GM18508 (cell line): ENCODE data around the gene BEGAIN.

Experiments
- ATAC-seq: cut with Tn5 transposase; IDR thresholded peaks from one replicate; pipeline ENCODE4 v1.9.1; 2021; ENCODE audit warnings: moderate number of reproducible peaks; ENCODE audit not compliant: insufficient read depth, unreplicated experiment

The BEGAIN gene

GRCh38 chr14:100540926-100541620 is 46.1 kb downstream of the BEGAIN start:
- ATAC-seq: no peak

GRCh38 chr14:100540141-100540925 is 46.9 kb downstream of the BEGAIN start:
- ATAC-seq: no peak

DNA sequence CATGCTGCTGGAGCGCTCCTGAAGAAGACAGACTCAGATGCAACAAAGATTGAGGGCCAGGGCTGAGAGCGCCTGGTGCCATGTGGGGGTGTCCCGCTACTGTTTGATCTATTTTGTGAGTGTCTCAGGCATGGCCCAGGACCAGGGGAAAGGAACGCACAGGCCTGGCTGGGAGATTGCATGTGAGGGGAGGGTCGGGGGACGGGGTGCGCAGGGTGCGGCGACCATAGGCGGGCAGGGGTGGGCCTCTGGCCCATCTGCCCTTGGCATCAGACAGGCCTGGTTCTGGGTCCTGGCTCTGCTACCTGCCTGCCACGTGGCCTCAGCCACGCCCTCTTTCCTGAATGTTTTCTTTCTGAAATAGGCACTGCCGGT is 47.5 kb downstream of the BEGAIN start:
- ATAC-seq: no peak

GRCh38 chr14:100539003-100539660 is 48.1 kb downstream of the BEGAIN start:
- no peak for ATAC-seq

DNA sequence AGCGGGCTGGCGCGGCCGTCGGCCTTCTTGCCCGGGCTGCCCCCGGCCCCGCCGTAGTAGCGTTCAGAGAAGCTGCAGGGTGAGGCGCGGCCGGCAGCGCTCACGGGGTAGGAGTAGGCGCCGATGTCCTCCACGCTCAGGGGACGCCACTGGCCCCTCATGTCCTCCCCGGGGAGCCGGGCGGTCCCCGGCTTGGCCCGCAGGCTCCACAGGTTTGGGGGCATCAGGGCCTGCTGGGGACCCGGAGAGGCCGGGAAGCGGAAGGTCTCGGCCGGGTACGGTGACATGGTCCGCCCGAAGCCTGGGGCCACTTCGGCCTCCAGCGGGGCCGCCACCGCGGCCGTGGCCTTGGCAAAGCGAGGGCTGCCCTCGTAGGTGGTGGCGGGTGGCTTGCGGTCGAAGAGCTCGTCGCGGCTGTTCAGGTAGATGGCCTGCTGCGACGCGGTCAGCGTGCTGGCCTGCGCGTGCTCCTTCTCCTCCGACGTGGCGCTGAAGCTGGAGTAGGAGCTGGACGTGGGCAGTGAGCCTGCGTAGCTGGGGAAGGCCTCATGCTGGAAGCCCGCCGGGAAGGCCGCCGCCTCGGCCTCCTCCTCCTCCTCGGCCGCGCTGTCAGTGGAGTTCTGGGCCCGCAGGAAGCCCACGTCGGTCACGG is 48.7 kb downstream of the BEGAIN start:
- ATAC-seq: no peak

- no peak for ATAC-seq
These were observed 49.5 kb downstream of the BEGAIN start for GRCh38 chr14:100537446-100538350.

GRCh38 chr14:100536721-100537445 is 50.3 kb downstream of the BEGAIN start:
- ATAC-seq: no peak

DNA sequence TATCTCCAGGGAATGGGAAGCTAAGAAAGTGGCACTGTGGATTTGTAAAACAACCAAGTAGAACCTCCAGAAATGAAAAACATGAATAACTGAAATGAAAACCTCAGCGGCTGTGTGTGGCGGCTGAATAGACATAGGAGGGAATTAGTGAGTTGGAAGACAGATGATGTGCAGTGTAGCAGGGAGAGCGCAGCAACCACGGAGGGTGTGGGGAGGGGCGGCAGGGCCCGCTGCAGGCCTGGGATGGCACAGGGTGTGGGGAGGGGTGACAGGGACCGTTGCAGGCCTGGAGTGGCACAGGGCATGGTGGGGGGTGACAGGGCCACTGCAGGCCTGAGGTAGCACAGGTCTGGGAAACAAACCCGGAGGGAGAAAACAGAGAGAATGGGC is 51.1 kb downstream of the BEGAIN start:
- no peak for ATAC-seq

GRCh38 chr14:100535287-100536120 is 51.7 kb downstream of the BEGAIN start:
- ATAC-seq: no peak

- no peak for ATAC-seq
These were observed 52.5 kb downstream of the BEGAIN start for GRCh38 chr14:100534528-100535286.

DNA sequence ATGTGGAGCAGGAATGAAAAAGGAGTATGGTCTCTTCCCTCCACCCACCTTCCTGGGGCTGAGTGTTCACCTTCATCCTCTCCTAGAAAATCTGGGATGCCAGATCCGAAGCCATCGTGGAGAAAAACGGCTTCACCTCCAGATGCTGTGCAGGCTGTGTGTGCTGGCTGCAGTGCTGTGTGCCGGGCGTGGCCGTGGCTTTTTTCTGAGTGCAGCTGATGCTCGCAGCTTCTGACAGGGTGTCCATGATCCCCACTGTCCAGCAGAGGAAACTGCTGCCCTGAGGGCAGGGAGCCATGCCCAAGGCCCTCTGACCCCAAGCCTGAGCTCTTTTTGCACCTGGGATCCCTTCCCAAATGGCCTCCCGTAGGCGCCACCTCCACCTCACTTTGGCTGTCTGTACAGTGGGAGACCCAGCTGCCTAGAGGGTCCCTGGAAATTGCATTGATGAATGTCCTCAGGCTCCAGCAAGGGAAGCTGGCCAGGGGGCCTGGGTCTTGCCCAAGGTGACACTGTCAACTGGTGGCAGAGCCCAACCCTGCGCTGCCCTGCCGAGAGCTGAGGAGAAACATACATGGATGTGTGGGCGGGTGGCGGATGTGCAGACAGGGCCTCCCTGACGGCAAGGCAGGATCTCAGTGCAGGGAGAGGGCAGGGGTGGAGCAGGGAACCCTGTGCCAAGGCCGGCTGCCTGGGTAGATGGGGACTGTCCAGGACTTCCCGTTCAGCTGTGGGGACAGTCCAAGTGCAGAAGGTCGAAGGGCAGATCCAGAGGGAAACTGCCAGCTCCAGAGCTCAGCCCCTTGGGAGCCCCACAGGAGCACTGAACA is 53.3 kb downstream of the BEGAIN start:
- no peak for ATAC-seq

DNA sequence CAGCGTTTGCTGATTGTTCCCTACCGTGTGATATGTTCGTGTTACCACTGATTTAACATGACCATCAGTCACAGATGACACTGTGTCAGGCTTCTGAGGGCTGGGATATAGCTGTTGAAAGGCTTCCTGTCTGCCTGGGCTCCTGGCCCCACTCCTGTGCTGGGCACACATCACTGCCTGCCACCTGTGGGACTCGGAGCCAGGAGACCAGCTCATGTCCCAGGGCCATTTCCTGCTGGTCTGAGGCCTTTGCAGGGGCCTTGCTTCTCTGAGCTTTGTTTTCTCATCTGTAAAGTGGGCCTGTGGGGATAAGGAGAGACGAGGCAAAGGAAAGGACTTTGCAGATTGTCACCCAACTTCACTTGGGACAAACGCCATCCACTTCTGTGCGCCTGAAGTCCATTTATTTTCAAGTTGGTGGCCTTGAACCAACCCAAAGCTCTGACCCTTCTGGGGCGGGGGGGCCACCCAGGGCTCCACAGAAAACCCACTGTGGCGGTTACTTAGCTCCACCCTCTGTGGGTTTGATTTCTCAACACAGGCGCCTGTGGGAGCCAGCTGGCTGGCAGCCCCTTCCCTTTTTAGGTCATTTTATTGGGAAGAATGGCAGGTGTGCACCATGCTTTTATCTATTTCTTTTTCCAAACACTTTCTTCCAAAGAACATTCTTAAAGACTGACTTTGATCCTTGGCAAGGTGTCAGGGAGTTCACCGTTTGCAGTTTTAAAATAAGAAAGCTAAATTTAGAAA is 54.1 kb downstream of the BEGAIN start:
- no peak for ATAC-seq

DNA sequence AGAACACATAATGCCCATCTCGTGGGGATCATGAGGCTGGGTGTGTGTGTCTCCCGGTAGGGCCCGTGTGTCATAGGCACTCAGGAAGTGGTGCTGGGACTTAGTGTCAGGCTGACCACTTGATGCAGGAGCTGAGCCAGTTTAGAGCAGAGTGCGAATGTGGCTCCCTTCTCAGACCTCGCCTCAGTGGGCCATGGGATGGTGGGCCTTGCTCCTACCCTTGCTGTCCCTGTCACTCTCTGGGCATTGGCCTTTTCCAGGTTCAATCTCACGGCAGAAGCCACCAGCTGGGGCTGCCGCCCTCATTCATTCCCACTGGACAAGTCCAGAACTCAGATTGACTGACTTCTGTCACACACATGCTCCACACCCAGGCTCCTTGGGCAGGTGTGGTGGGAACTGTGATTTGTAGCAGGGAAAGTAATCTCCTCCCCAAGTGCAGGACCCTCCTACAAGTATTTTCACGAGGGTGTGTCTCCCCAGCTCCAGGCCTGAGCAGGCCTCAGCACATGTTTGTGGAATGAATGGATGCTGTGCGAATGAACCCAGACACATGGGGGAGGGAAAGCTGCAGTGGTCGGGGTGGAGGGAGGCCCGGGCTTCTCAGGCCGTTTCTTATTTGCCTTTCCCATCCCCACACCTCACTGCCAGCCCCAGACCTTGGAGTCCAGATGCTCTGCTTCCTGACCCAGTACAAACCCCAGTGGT is 54.9 kb downstream of the BEGAIN start:
- no peak for ATAC-seq

GRCh38 chr14:100531152-100532121 is 55.8 kb downstream of the BEGAIN start:
- no peak for ATAC-seq
